PC-3 (cell line): ENCODE measurements around the gene AHNAK. TPM values are rescaled to one million over a fixed set of nuclear protein-coding genes. Genes with fewer than 3 reads are reported as not detected.

Experiments
- ATAC-seq: fragments of 200-7000 bp; cut with Tn5 transposase; 2 replicates; pipeline ENCODE4 v1.9.1; 2020; ENCODE audit warnings: mild to moderate bottlenecking, moderate library complexity
- BruUV-seq: library from RNA; stranded (reverse); fragments of 400-500 nt; replicated peaks from 2 replicates; lab custom pipeline; 2021; lab: Mats Ljungman, UMichigan
- CTCF ChIA-PET: fragments of 300-600 bp; sonication (Branson Sonifier 250); formaldehyde crosslinking; loops from one replicate; lab custom pipeline; 2022; ENCODE audit warnings: antibody characterized with exemption; lab: Charles Lee
- POLR2A ChIA-PET: fragments of 300-600 bp; sonication (Branson Sonifier 250); formaldehyde crosslinking; loops from one replicate; lab custom pipeline; 2022; ENCODE audit warnings: antibody characterized with exemption; ENCODE audit not compliant: unreplicated experiment; lab: Charles Lee
- DNase-seq: peaks from one replicate; pipeline ENCODE4 v3.0.0-alpha.2; 2015
- H2AFZ ChIP-seq: fragments of 300-600 bp; sonication (generic); 2 replicates; pipeline ENCODE4 v1.6.0; 2016; ENCODE audit warnings: antibody characterized with exemption, low read length
- H3F3A ChIP-seq: fragments of 300-600 bp; sonication (generic); one replicate; pipeline ENCODE4 v1.6.0; 2017; ENCODE audit warnings: antibody characterized with exemption, low read length, control low read depth, mild to moderate bottlenecking; ENCODE audit not compliant: unreplicated experiment
- H3K27ac ChIP-seq: fragments of 300-600 bp; sonication (generic); 2 replicates; pipeline ENCODE4 v1.5.1; 2016; ENCODE audit warnings: mild to moderate bottlenecking, low read length
- H3K27me3 ChIP-seq: fragments of 300-600 bp; sonication (generic); 2 replicates; pipeline ENCODE4 v1.6.1; 2016; ENCODE audit warnings: low read length, mixed read lengths
- H3K36me3 ChIP-seq: fragments of 300-600 bp; sonication (generic); 2 replicates; pipeline ENCODE4 v1.6.1; 2016; ENCODE audit warnings: low read depth, mixed run types, low read length, mixed read lengths
- H3K4me1 ChIP-seq: fragments of 300-600 bp; sonication (generic); 2 replicates; pipeline ENCODE4 v1.5.1; 2016; ENCODE audit warnings: low read length; ENCODE audit not compliant: insufficient read depth
- H3K4me2 ChIP-seq: fragments of 300-600 bp; sonication (generic); 2 replicates; pipeline ENCODE4 v1.6.0; 2016; ENCODE audit warnings: low read length
- H3K4me3 ChIP-seq: fragments of 300-600 bp; sonication (generic); 2 replicates; pipeline ENCODE4 v1.5.1; 2016; ENCODE audit warnings: mild to moderate bottlenecking, low read length, mixed read lengths
- H3K79me2 ChIP-seq: fragments of 300-600 bp; sonication (generic); 2 replicates; pipeline ENCODE4 v1.6.1; 2017; ENCODE audit warnings: low read length, mixed read lengths
- H3K9ac ChIP-seq: fragments of 300-600 bp; sonication (generic); 2 replicates; pipeline ENCODE4 v1.6.0; 2016; ENCODE audit warnings: mild to moderate bottlenecking, low read length
- H3K9me2 ChIP-seq: fragments of 300-600 bp; sonication (generic); replicated peaks from 2 replicates; pipeline ENCODE4 v1.6.1; 2016; ENCODE audit warnings: mixed run types, low read length, mixed read lengths
- H3K9me3 ChIP-seq: fragments of 300-600 bp; sonication (generic); 2 replicates; pipeline ENCODE4 v1.6.1; 2016; ENCODE audit warnings: low read length, mixed read lengths
- H4K20me1 ChIP-seq: fragments of 300-600 bp; sonication (generic); 2 replicates; pipeline ENCODE4 v1.6.1; 2016; ENCODE audit warnings: low read length, mixed read lengths
- EZH2 ChIP-seq: fragments of 300-600 bp; sonication (generic); IDR thresholded peaks from one replicate; pipeline ENCODE4 v1.6.1; 2017; ENCODE audit warnings: antibody characterized with exemption, mild to moderate bottlenecking, low read length; ENCODE audit not compliant: unreplicated experiment
- EZH2phosphoT487 ChIP-seq: fragments of 300-600 bp; sonication (generic); IDR thresholded peaks from 2 replicates; pipeline ENCODE4 v1.6.1; 2018; ENCODE audit warnings: mild to moderate bottlenecking, antibody characterized with exemption, low read length, borderline replicate concordance
- intact Hi-C: fragments of 100-400 bp; cut with micrococcal nuclease; formaldehyde crosslinking; loops from 2 replicates; pipeline ENCODE4 v1.9.0; 2023
- total RNA-seq: library from RNA; depleted of rRNA; stranded (reverse); fragments of >200 nt; gene quantifications from 2 replicates; pipeline ENCODE4 v1.2.3, GENCODE V29; 2014
- TF ChIP-seq, protein P1 (sequence below): fragments of 300-600 bp; sonication (generic); conservative IDR thresholded peaks from 2 replicates; pipeline ENCODE4 v1.5.1; 2017; ENCODE audit warnings: antibody characterized with exemption, low read depth, mild to moderate bottlenecking, low read length

The AHNAK gene
- total RNA-seq, 1 experiment from 2014 or later, result 287 TPM

DNA sequence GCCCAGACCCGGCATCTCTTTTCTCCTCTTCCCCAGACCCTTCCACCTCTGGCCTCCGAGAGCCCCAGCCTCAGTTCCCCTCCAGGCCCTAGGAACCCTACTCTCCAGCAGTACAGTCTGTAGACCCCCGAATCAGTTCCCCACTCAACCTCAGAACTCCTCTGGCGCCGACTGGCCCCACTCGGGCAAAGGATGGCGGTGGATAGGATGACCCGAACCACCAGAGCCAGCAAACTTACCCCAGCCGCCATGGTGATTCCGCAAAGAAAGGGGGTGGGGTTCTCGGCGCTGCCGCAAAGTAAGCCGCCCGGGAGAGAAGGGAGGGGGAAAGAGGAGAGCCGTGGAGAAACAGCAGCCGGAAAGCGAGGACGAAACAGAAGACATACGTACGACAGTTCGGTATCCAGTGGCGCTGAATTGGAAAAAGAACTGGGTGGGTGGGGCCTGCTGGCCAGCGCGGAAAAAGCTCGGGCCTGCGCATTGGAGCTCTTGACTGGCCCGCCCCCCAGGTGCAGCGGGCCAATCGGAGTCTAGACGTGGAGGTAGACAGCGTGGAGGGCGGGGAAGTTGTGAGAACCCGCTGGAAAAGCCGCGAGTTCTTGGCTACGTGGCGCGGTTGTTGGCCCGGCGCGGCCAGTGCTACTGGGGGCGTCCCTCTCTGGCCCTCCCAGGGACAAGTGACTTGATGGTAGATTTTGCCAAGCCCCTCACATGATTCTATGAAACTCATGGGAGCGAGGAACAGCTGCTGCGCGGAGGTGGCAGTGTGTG, 27.2 kb upstream of the AHNAK start, which contains the start of gene EEF1G:
Gene EEF1G, minus strand, starts transcription at position 300 of the 771 bp plus-strand sequence. Its CDS starts 49 bp downstream, at position 251.
- H3K36me3 ChIP-seq, result peaks cover 50% of the 10 kb centered on the region
- no TSS peak for BruUV-seq
- no peak for TF ChIP-seq EZH2
- no peak for TF ChIP-seq EZH2phosphoT487
- TF ChIP-seq, protein P1, sequence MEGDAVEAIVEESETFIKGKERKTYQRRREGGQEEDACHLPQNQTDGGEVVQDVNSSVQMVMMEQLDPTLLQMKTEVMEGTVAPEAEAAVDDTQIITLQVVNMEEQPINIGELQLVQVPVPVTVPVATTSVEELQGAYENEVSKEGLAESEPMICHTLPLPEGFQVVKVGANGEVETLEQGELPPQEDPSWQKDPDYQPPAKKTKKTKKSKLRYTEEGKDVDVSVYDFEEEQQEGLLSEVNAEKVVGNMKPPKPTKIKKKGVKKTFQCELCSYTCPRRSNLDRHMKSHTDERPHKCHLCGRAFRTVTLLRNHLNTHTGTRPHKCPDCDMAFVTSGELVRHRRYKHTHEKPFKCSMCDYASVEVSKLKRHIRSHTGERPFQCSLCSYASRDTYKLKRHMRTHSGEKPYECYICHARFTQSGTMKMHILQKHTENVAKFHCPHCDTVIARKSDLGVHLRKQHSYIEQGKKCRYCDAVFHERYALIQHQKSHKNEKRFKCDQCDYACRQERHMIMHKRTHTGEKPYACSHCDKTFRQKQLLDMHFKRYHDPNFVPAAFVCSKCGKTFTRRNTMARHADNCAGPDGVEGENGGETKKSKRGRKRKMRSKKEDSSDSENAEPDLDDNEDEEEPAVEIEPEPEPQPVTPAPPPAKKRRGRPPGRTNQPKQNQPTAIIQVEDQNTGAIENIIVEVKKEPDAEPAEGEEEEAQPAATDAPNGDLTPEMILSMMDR, result no peak
- peak within 1 kb of the TSS; percentile 94 for H3K4me3 ChIP-seq
- H3F3A ChIP-seq, result no peaks in the 10 kb centered on the region
- peak within 1 kb of the TSS; percentile 98 for H3K9ac ChIP-seq
- H2AFZ ChIP-seq, result peak within 1 kb of the TSS; percentile 92
- intact Hi-C loops, result no loop called here
- ATAC-seq (peak; percentile 87), DNase-seq (peak; percentile 100)
- peaks cover 75% of the 10 kb centered on the region for H3K79me2 ChIP-seq
- POLR2A ChIA-PET, result interaction anchor here (0.5 to 1.3 kb wide), 16 partner anchors 13 to 601 kb away, joined by 3 to 23 read pairs (median 5); partner anchors contain the start of genes AHNAK, B3GAT3, C11orf98 and CSKMT
- peak within 1 kb of the TSS; percentile 99 for H3K4me2 ChIP-seq
- peak within 1 kb of the TSS; percentile 74 for H3K27ac ChIP-seq
- no peaks in the 10 kb centered on the region for H3K9me3 ChIP-seq
- no peaks in the 10 kb centered on the region for H3K27me3 ChIP-seq
- H4K20me1 ChIP-seq, result peaks cover 33% of the 10 kb centered on the region
- no peaks in the 10 kb centered on the region for H3K9me2 ChIP-seq
- H3K4me1 ChIP-seq, result peaks cover 36% of the 10 kb centered on the region
- CTCF ChIA-PET, result interaction anchor here (0.7 to 1.6 kb wide), 7 partner anchors 13 to 760 kb away, joined by 3 to 7 read pairs (median 5); partner anchors contain the start of gene TUT1

DNA sequence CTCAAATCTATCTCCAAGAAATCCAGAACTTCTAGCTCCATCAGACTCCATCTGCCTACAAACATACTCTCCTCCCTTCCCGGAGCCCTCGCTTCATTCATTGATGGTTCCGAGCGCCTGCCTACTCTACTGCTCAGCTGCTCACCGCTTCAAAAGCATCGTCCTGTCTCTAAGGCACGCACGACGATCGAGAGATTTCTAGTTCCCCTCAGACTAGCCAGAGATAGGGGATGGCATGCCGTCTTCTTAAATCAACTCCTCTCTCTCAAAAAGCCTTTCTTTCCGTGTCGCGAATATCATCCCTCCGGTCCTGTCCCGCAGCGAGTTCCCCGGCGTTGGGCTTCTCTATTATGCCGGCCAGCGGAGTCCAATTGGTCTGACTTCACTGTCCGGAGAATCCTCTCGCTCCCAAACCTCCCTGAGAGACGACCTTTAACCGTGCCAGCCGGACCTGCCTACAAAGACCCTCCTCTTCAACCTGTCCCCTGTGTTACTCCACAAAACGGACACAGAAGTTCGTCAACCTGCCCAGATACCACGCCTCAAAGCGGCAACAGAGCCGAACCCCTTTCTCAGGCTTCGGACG, 26.5 kb upstream of the AHNAK start:
- H3K79me2 ChIP-seq, result peaks cover 81% of the 10 kb centered on the region
- ATAC-seq, result no peak; the same call in 1 of the 2 replicates
- H3F3A ChIP-seq, result no peaks in the 10 kb centered on the region
- H4K20me1 ChIP-seq, result peaks cover 33% of the 10 kb centered on the region
- no peaks in the 10 kb centered on the region for H3K9me3 ChIP-seq
- TF ChIP-seq, protein P1, result no peak
- no peak for TF ChIP-seq EZH2phosphoT487
- TF ChIP-seq EZH2, result no peak
- peak overlapping the region; percentile 49 for H3K27ac ChIP-seq
- peak overlapping the region; percentile 98 for H3K9ac ChIP-seq
- CTCF ChIA-PET, result interaction anchor here (1.0 to 1.6 kb wide), 4 partner anchors 13 to 180 kb away, joined by 3 to 7 read pairs (median 6); partner anchors contain the start of gene TUT1
- no peaks in the 10 kb centered on the region for H3K9me2 ChIP-seq
- peak overlapping the region; percentile 80 for H3K4me2 ChIP-seq
- intact Hi-C loops, result no loop called here
- BruUV-seq, result TSS peak; percentile 74
- H3K4me1 ChIP-seq, result peaks cover 36% of the 10 kb centered on the region
- DNase-seq, result no peak
- no peaks in the 10 kb centered on the region for H3K27me3 ChIP-seq
- H3K4me3 ChIP-seq, result peak overlapping the region; percentile 94
- POLR2A ChIA-PET, result interaction anchor here (0.6 to 1.3 kb wide), 11 partner anchors 12 to 180 kb away, joined by 3 to 23 read pairs (median 5); partner anchors contain the start of genes AHNAK, B3GAT3, C11orf98 and CSKMT
- peak overlapping the region; percentile 74 for H2AFZ ChIP-seq
- H3K36me3 ChIP-seq, result peaks cover 52% of the 10 kb centered on the region
